NCI-H526 treated with DMSO at 0.1 percent for 48 hours (cell line): ENCODE data around the gene RAB40A.

Experiments
- DNase-seq: peaks from one replicate; lab custom pipeline; 2025; lab: John Stamatoyannopoulos, UW

The RAB40A gene

GRCh38 chrX:103519389-103519788 is at the start of gene RAB40A:
TSS of gene RAB40A (minus strand) at chrX:103519489. CDS start at chrX:103500756, 18,733 bp downstream.
- no peak for DNase-seq

GRCh38 chrX:103565752-103566151 is 46.5 kb upstream of the RAB40A start:
- DNase-seq, result no peak

GRCh38 chrX:103565197-103565596 is 45.9 kb upstream of the RAB40A start:
- no peak for DNase-seq

GRCh38 chrX:103562801-103563200 is 43.5 kb upstream of the RAB40A start:
- no peak for DNase-seq

- no peak for DNase-seq
Measured at GRCh38 chrX:103560256-103560655, 41.0 kb upstream of the RAB40A start.

GRCh38 chrX:103556963-103557612 is 37.8 kb upstream of the RAB40A start:
- no peak for DNase-seq

- DNase-seq, result peak; percentile 13
Measured at GRCh38 chrX:103554687-103555424, 35.6 kb upstream of the RAB40A start.

GRCh38 chrX:103552236-103552635 is 32.9 kb upstream of the RAB40A start:
- no peak for DNase-seq

GRCh38 chrX:103550415-103551051 is 31.2 kb upstream of the RAB40A start:
- DNase-seq, result no peak

GRCh38 chrX:103549916-103550315 is 30.6 kb upstream of the RAB40A start:
- no peak for DNase-seq

GRCh38 chrX:103540145-103540544 is 20.9 kb upstream of the RAB40A start:
- no peak for DNase-seq

- DNase-seq, result no peak
Measured at GRCh38 chrX:103539695-103540094, 20.4 kb upstream of the RAB40A start.

- DNase-seq, result no peak
Measured at GRCh38 chrX:103538728-103539127, 19.4 kb upstream of the RAB40A start.

- DNase-seq, result no peak
Measured at GRCh38 chrX:103537871-103538387, 18.6 kb upstream of the RAB40A start.

- DNase-seq, result no peak
Measured at GRCh38 chrX:103536732-103537131, 17.4 kb upstream of the RAB40A start.

- DNase-seq, result no peak
Measured at GRCh38 chrX:103536071-103536470, 16.8 kb upstream of the RAB40A start.

GRCh38 chrX:103535206-103535605 is 15.9 kb upstream of the RAB40A start:
- DNase-seq, result no peak

GRCh38 chrX:103533511-103534216 is 14.4 kb upstream of the RAB40A start:
- peak; percentile 27 for DNase-seq

- no peak for DNase-seq
Measured at GRCh38 chrX:103531002-103531401, 11.7 kb upstream of the RAB40A start.

- DNase-seq, result no peak
Measured at GRCh38 chrX:103530545-103530944, 11.3 kb upstream of the RAB40A start.

- no peak for DNase-seq
Measured at GRCh38 chrX:103529550-103529949, 10.3 kb upstream of the RAB40A start.

GRCh38 chrX:103524747-103525146 is 5.5 kb upstream of the RAB40A start:
- no peak for DNase-seq
